Activated naive CD8-positive, alpha-beta T cell treated with anti-CD3 and anti-CD28 coated beads, Interleukin-2, amount 10 ng/mL, durations not matched to agents 7 days and 5 days (primary cell): Measurements from ENCODE around the gene EXOC4. TPM values are rescaled to one million over a fixed set of nuclear protein-coding genes. Genes with fewer than 3 reads are reported as not detected.

Source experiments
- ATAC-seq: fragments of 150-1000 bp; cut with Tn5 transposase; one replicate; pipeline ENCODE4 v1.10.0; 2021; ENCODE audit warnings: low read depth, moderate library complexity
- POLR2A ChIA-PET: fragments of 350-600 bp; sonication (Branson Sonifier 250); formaldehyde crosslinking; loops from one replicate; lab custom pipeline; 2021; ENCODE audit warnings: antibody characterized with exemption; lab: Charles Lee
- DNase-seq: peaks from one replicate; pipeline ENCODE4 v3.0.0; 2021
- H3K27ac Mint-ChIP-seq: one replicate; pipeline ENCODE4 v1.8.0; 2022; ENCODE audit warnings: mild to moderate bottlenecking, mixed read lengths
- H3K27me3 Mint-ChIP-seq: one replicate; pipeline ENCODE4 v1.8.0; 2022; ENCODE audit warnings: mild to moderate bottlenecking, moderate library complexity, mixed read lengths
- H3K36me3 Mint-ChIP-seq: one replicate; pipeline ENCODE4 v1.8.0; 2021; ENCODE audit warnings: mild to moderate bottlenecking, mixed read lengths
- H3K4me1 Mint-ChIP-seq: one replicate; pipeline ENCODE4 v1.8.0; 2021; ENCODE audit warnings: mixed read lengths
- H3K4me3 Mint-ChIP-seq: one replicate; pipeline ENCODE4 v1.8.0; 2022; ENCODE audit warnings: mild to moderate bottlenecking, moderate library complexity, mixed read lengths
- H3K9me3 Mint-ChIP-seq: one replicate; pipeline ENCODE4 v1.8.0; 2021; ENCODE audit warnings: mixed read lengths
- total RNA-seq, 2 experiments: library from RNA; stranded (reverse); gene quantifications; one replicate each; pipeline ENCODE4 v1.2.3, GENCODE V29; 2021

Gene EXOC4
- total RNA-seq, 2 experiments from 2014 or later: 73.1 to 73.7 TPM

DNA sequence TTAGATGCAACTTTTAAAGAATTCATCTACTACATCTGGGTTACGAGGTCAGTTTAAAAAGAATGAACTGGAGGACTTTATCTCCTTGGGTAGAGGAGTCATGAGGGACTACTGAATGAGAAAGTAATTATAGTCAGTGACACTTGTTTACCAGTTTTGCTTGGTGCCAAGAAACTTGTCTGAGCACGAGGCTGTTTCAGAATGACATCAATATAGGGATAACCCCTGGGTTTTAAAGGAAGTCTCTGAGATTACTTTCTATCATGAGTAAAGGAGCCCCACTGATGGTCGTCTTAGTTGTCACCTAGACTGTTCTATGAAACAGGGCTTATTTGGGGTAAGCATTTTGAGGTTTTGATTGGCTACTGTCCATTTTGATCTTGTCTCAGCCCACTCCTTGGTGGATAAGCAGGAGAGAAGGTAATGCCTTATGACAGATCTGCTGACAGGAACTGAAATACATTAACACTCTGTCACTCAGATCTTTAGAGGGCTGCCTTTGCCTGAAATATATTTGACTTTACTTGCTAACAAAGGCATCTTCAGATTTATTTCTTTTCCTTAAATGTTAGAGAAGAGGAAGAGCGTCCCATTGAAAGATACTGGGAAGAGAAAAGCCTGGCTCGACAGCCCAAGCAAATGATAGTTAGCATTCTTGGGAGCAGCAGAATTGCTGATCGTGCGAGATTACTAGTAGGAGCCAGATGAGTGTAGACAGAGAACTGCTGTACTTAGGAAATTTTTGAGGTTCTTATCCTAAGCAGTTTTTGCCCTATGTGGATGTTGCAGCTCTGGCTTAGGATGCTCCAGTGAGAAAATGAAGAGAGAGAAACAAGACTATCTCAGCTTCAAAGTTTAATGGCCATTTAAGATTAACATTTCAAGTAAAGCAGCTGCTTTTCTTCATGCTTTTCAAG is 575.1 kb downstream of the EXOC4 start:
- no peak for DNase-seq
- H3K27ac Mint-ChIP-seq: no peak overlapping the region
- no peak for ATAC-seq
- H3K9me3 Mint-ChIP-seq: peaks cover 8% of the 10 kb centered on the region
- no peaks in the 10 kb centered on the region for H3K27me3 Mint-ChIP-seq
- peaks cover 6% of the 10 kb centered on the region for H3K4me1 Mint-ChIP-seq
- H3K36me3 Mint-ChIP-seq: peaks cover 17% of the 10 kb centered on the region
- POLR2A ChIA-PET: no interaction called here
- H3K4me3 Mint-ChIP-seq: no peak overlapping the region

DNA sequence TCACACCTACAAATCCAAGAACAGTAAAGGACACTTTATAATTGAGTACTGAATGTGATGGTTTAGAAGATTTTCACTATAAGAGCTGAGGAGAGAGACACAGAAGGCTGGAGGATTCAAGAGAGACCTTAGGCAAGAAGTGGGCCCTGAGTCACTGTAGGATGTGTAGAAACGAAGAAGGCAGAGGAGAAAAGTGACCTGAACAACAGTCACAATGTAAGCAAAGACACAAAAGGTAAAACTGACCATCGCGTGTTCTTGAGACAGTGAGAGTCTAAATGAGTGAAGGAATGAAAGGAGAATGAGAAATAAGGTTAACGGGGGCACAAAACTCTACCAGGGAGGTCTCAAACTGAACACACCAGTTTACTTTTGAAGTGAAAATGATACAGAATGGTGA is 576.0 kb downstream of the EXOC4 start:
- DNase-seq: no peak
- H3K4me3 Mint-ChIP-seq: no peak overlapping the region
- no peak overlapping the region for H3K27ac Mint-ChIP-seq
- H3K9me3 Mint-ChIP-seq: peaks cover 8% of the 10 kb centered on the region
- ATAC-seq: no peak
- H3K36me3 Mint-ChIP-seq: peaks cover 16% of the 10 kb centered on the region
- POLR2A ChIA-PET: no interaction called here
- peaks cover 6% of the 10 kb centered on the region for H3K4me1 Mint-ChIP-seq
- H3K27me3 Mint-ChIP-seq: no peaks in the 10 kb centered on the region

DNA sequence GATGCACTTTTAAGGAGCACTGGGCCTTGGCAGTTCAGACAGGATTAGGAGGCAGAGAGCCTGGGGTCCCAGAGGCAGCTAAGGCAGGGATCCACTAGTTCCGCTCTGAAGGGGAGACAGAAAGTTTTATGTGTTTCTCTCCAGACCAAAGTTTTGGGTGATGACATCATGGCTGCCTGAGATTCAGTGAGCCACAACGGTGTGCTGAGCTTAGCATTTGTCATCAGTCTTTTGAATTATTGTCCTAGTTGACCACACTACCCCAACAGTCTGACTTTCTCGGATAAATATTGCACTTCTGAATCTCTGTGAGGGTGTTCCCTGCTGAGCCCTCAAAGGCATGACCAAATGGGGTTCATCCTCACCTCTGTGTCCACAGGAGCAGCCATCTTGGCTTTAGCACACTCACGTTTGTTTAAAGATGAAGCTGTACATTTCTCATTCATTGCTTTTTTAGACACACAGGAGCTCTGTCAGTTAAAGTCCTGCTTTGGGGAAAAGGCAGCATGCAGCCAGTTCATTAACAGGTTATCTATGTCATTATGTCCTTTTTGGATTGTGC is 576.5 kb downstream of the EXOC4 start:
- DNase-seq: no peak

DNA sequence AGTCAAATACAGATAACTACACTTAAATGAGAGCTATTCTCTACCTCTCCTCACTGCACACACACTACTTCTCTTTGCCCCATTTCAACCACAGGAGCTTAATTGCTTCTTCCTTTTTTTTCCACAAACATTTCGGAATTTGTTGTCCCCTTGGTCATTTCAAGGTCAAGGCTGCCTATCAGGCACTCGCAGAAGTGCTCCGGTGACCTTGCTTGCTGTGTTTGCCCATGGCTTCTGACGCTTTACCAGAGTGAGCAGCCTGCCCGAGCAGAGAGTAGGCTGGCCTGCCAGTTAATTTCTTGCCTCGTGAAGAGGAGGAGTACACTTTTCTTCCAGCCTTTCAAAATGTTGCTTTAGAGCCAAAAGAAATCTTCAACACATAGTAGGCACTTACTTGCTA is 577.2 kb downstream of the EXOC4 start:
- Mint-ChIP-seq H3K27ac (no peak overlapping the region), H3K36me3 (peaks cover 10% of the 10 kb centered on the region), H3K4me1 (no peaks in the 10 kb centered on the region), H3K4me3 (no peak overlapping the region), H3K9me3 (peaks cover 5% of the 10 kb centered on the region), H3K27me3 (no peaks in the 10 kb centered on the region)
- no peak for ATAC-seq
- no peak for DNase-seq
- POLR2A ChIA-PET: no interaction called here

More for the DNA sequence above, 576.5 kb downstream of the EXOC4 start:
- Mint-ChIP-seq H3K4me1 (peaks cover 3% of the 10 kb centered on the region), H3K4me3 (no peak overlapping the region), H3K36me3 (peaks cover 12% of the 10 kb centered on the region), H3K9me3 (peaks cover 5% of the 10 kb centered on the region), H3K27me3 (no peaks in the 10 kb centered on the region), H3K27ac (no peak overlapping the region)
- ATAC-seq: no peak
- POLR2A ChIA-PET: no interaction called here

DNA sequence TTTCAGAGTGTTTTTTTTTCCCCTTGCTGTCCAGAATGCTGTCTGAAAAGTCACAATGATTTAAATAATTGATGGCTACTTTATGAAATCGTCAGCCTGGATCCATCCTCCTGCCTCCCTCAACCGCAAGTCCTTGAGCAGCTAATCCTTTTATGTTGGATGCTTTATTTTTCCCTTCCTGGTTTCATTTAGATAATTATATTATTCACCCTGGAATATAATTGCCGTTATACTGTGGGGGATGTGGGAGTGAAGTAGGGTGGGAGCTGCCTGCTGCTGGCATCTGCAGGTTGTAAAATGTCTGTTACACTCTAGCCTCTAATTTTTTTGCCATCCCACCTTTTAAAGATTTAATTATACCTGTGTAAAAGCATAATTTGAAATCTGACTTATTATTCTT is 583.8 kb downstream of the EXOC4 start:
- POLR2A ChIA-PET: no interaction called here
- Mint-ChIP-seq H3K27ac (no peak overlapping the region), H3K36me3 (peaks cover 7% of the 10 kb centered on the region), H3K9me3 (peaks cover 5% of the 10 kb centered on the region), H3K4me3 (no peak overlapping the region), H3K4me1 (no peaks in the 10 kb centered on the region), H3K27me3 (no peaks in the 10 kb centered on the region)
- ATAC-seq (no peak), DNase-seq (no peak)

DNA sequence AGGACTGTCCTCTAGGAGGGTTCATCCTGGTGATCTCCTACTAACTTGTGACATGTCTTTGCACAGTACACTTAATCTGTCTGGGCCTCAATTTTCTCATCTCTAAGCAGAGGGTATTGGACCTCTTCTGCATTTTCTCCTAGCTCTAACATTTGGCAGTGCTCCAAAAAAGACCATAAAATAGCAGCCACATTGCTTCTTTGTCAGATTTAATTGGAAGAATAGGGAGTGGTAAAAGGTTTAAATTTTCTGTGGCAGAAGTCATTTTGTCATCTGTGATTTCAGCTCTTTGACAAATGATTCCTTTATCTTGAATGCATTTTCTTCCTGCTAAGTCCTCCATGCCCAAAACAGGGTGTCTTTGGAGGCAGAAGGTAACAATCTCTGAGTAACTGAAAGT is 584.3 kb downstream of the EXOC4 start:
- ATAC-seq: no peak
- Mint-ChIP-seq H3K27me3 (no peaks in the 10 kb centered on the region), H3K27ac (no peak overlapping the region), H3K9me3 (peaks cover 4% of the 10 kb centered on the region), H3K36me3 (peaks cover 5% of the 10 kb centered on the region), H3K4me3 (no peak overlapping the region), H3K4me1 (no peaks in the 10 kb centered on the region)
- POLR2A ChIA-PET: no interaction called here
- DNase-seq: no peak

DNA sequence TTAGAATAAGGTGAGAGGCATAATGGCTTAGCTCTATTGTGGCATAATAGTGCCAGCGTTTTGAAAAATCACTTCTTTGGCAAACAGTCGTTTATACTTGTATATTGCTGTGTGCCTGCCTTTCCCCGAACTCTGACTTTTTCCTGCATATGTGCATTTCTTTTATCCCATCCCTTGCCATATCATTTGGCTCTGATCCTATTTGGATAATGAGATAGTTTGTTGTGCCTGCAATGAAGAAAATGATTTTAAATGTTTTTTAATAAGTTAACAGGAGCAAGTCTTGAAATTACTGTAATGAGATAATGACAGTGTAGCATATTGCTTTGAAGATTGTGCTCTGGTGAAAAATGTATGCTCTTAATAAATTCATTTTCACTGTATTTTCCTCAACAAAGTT is 586.2 kb downstream of the EXOC4 start:
- Mint-ChIP-seq H3K27ac (no peak overlapping the region), H3K27me3 (no peaks in the 10 kb centered on the region), H3K9me3 (peaks cover 5% of the 10 kb centered on the region), H3K36me3 (peaks cover 4% of the 10 kb centered on the region), H3K4me3 (no peak overlapping the region), H3K4me1 (no peaks in the 10 kb centered on the region)
- POLR2A ChIA-PET: no interaction called here
- DNase-seq (no peak), ATAC-seq (no peak)

DNA sequence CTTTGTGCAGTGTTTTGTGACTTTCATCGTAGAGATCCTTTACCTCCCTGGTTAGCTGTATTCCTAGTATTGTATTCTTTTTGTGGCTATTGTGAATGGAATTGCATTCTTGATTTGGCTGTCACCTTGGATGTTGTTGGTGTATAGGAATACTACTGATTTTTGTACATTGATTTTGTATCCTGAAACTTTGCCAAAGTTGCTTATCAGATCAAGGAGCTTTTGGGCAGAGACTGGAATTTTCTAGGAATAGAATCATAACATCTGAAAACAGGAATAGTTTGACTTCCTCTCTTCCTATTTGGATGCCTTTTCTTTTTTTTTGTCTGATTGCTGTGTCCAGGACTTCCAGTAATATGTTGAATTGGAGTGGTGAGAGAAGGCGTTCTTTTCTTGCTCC is 590.5 kb downstream of the EXOC4 start:
- Mint-ChIP-seq H3K9me3 (peaks cover 5% of the 10 kb centered on the region), H3K36me3 (peaks cover 4% of the 10 kb centered on the region), H3K27me3 (no peaks in the 10 kb centered on the region), H3K4me3 (no peak overlapping the region), H3K27ac (no peak overlapping the region), H3K4me1 (no peaks in the 10 kb centered on the region)
- DNase-seq (no peak), ATAC-seq (no peak)
- POLR2A ChIA-PET: no interaction called here

DNA sequence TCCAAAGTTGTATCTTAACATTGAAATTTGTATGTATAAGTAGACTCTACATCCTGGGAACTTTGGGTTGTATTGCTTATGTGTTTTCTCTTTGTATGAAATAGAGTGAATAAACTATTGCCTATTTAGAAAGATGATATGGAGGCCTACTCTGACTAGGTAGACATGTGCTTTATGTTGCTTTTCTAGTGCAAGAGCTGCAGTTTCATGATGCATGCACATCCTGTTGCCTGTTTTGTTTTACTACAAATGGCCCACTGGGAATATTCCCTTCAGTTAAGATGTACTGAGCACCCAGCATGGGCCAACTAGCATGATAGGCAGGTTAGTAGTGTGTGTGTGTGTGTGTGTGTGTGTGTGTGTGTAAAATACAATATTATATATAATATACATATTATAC is 592.1 kb downstream of the EXOC4 start:
- POLR2A ChIA-PET: no interaction called here
- no peaks in the 10 kb centered on the region for H3K27me3 Mint-ChIP-seq
- H3K9me3 Mint-ChIP-seq: peaks cover 5% of the 10 kb centered on the region
- H3K4me3 Mint-ChIP-seq: no peak overlapping the region
- H3K36me3 Mint-ChIP-seq: peaks cover 4% of the 10 kb centered on the region
- ATAC-seq (no peak), DNase-seq (no peak)
- H3K4me1 Mint-ChIP-seq: no peaks in the 10 kb centered on the region
- no peak overlapping the region for H3K27ac Mint-ChIP-seq

DNA sequence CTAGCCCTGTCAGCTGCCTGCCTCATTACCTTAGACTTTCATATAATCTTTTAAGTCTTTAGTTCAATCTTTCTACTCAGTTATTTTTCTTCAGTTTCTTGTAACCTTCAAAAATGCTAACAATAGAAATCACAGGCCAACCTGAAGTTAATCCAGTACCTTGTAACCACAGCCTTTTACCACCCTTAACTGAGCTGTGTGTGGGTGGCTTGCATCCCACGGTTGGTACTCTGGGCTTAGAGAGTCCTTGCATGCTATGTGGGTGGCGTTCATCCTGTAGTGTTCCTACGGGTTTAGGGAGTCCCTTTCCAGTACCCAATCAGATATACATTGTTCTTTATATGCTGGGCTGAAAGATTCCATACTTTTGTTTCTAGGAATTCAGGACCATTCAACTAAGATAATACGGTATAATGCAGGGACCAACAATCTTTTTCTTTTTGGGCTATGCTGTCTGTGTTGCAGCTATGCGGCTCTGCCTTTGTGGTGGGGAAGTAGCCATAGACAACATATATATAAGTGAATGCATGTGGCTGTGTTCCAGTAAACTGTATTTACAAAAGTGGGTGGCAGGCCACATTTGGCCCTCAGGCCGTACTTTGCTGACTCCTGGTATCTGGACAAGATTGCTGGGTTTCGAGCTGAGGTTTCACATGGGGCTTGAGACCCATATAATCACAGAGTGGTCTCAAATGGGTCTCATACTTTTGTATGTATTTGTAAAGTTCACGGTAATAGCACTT is 593.5 kb downstream of the EXOC4 start:
- no peak overlapping the region for H3K27ac Mint-ChIP-seq
- no peaks in the 10 kb centered on the region for H3K27me3 Mint-ChIP-seq
- H3K4me1 Mint-ChIP-seq: no peaks in the 10 kb centered on the region
- DNase-seq (no peak), ATAC-seq (no peak)
- POLR2A ChIA-PET: no interaction called here
- peaks cover 3% of the 10 kb centered on the region for H3K9me3 Mint-ChIP-seq
- H3K4me3 Mint-ChIP-seq: no peak overlapping the region
- peaks cover 2% of the 10 kb centered on the region for H3K36me3 Mint-ChIP-seq

DNA sequence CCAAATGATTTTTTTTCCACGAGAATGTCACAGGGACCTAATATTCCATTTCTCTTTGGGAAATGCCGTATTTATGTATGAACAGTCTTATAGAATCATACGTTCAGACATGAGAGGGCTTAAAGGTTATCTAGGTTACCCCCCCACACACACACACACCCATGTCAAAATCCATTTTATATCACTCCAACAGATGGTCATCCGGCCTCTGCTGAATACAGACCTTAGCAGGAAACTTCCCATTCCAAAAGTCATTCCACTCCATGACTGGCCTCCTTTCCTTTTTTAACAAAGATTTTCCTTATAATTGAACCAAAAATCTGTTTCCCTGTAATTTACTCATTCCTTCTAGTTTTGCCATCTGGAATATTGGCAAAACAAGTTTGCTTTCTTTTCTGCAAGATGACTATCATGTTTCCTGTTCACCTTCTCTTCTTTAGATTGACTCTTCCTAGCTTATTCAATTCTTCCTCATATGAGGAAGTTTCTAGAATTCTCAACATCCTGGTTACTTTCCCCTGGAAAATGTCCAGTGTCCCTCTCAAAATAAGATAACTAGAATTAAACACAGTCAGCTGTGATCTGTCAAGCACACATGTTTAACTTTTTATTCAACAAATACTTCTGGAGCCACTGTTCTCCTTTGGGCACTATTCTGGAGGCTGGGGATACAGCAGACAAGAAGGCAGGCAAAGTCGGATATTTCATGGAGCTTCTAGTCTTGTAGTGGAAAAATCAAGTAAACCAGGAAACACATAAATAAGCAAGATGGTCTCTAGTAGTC is 597.8 kb downstream of the EXOC4 start:
- POLR2A ChIA-PET: no interaction called here
- Mint-ChIP-seq H3K27ac (no peak overlapping the region), H3K9me3 (no peaks in the 10 kb centered on the region), H3K27me3 (no peaks in the 10 kb centered on the region), H3K36me3 (no peaks in the 10 kb centered on the region), H3K4me1 (peaks cover 2% of the 10 kb centered on the region), H3K4me3 (no peak overlapping the region)
- ATAC-seq (no peak), DNase-seq (no peak)

DNA sequence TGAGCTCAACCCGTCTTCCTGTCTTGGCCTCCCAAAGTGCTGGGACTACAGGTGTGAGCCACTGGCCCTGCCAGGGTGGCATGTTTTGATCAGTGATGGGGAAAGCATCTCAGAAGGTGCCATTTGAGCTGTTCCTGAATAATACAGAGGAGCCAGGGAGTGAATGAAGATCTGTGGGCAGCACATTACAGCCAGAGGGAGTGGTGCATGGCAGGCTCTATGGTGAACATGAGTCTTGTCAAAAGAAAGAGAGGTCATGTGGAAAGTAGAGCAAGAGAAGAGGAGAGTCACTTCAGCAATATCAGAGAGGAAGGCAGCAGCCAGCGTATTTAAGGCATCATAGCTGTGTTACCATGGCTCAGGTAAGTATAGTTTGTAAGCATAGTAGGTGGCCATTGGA is 598.5 kb downstream of the EXOC4 start:
- H3K27me3 Mint-ChIP-seq: no peaks in the 10 kb centered on the region
- POLR2A ChIA-PET: no interaction called here
- ATAC-seq (no peak), DNase-seq (no peak)
- no peak overlapping the region for H3K4me3 Mint-ChIP-seq
- H3K27ac Mint-ChIP-seq: no peak overlapping the region
- H3K9me3 Mint-ChIP-seq: no peaks in the 10 kb centered on the region
- peaks cover 2% of the 10 kb centered on the region for H3K4me1 Mint-ChIP-seq
- no peaks in the 10 kb centered on the region for H3K36me3 Mint-ChIP-seq

DNA sequence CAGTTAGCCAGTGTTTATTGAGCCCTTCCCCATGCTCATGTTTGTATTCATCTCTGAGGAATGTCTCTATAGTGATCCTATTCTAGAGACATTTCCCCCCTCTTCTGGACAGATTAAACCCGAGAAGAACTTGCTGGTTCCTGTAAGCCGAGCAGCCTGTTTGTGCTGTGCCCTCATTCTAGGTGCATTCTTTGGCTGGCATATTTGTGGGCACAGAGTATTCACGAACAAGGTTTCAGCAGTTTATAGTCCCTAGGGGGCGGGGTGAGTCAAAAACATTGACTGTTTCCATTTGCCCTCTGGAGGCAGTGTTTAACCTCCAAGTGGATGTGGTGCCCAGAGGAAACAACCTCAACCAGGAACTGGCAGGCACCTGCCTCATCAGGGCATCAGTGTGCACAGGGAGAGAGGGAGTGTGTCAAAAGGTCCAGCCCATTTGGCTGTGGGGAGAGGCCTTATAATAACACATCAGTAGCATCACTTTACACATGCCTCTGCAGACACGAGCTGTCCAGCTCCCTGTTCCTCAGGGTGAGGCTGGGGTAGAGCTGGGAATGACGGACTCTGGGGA is 600.9 kb downstream of the EXOC4 start:
- DNase-seq (no peak), ATAC-seq (peak; percentile 50)
- POLR2A ChIA-PET: no interaction called here
- Mint-ChIP-seq H3K9me3 (no peaks in the 10 kb centered on the region), H3K36me3 (no peaks in the 10 kb centered on the region), H3K27me3 (no peaks in the 10 kb centered on the region), H3K4me1 (peaks cover 2% of the 10 kb centered on the region), H3K27ac (no peak overlapping the region), H3K4me3 (no peak overlapping the region)
